Keratinocyte (primary cell): Measurements from ENCODE around the gene DSCAML1. TPM values are rescaled to one million over a fixed set of nuclear protein-coding genes. Genes with fewer than 3 reads are reported as not detected.

Experiments used
- DNase-seq: peaks from one replicate; pipeline ENCODE4 v3.0.0-alpha.2; 2011; ENCODE audit warnings: low read depth, missing footprints, low spot score
- FAIRE-seq: peaks from 2 replicates; lab custom pipeline; 2011; peaks lifted over from hg19 to GRCh38; lab: Jason Lieb, UNC
- H2AFZ ChIP-seq: 2 replicates; pipeline ENCODE4 v1.6.0; 2012; ENCODE audit warnings: low read length, control low read depth, inconsistent platforms; ENCODE audit not compliant: control insufficient read depth
- H3K27ac ChIP-seq: 2 replicates; pipeline ENCODE4 v1.5.1; 2011; ENCODE audit warnings: low read length; ENCODE audit not compliant: control insufficient read depth, insufficient read depth
- H3K27me3 ChIP-seq: 3 replicates; pipeline ENCODE4 v1.6.0; 2011; ENCODE audit warnings: low read length; ENCODE audit not compliant: control insufficient read depth, insufficient read depth; ENCODE audit errors: extremely low read depth
- H3K36me3 ChIP-seq, 2 experiments: 2 replicates in 1 of 2; 3 replicates in 1 of 2; pipeline ENCODE4 v1.5.1; 2011; ENCODE audit warnings: low read length in 2 of 2, mild to moderate bottlenecking in 1 of 2; ENCODE audit not compliant: control insufficient read depth in 2 of 2, insufficient read depth in 2 of 2; ENCODE audit errors: extremely low read depth in 1 of 2
- H3K4me1 ChIP-seq: 3 replicates; pipeline ENCODE4 v1.5.1; 2011; ENCODE audit warnings: low read length; ENCODE audit not compliant: control insufficient read depth, insufficient read depth; ENCODE audit errors: extremely low read depth
- H3K4me2 ChIP-seq: 3 replicates; pipeline ENCODE4 v1.6.0; 2011; ENCODE audit warnings: low read depth, low read length; ENCODE audit not compliant: control insufficient read depth, insufficient read depth; ENCODE audit errors: extremely low read depth
- H3K4me3 ChIP-seq, 3 experiments: fragments of 200-600 bp in 1 of 3; sonication (generic) in 1 of 3; 2 replicates in 2 of 3; 3 replicates in 1 of 3; pipeline ENCODE4 v1.5.1; 2011 to 2016; ENCODE audit warnings: low read length in 3 of 3, mild to moderate bottlenecking in 3 of 3, control low read depth in 2 of 3, inconsistent platforms in 1 of 3, low read depth in 1 of 3, mixed read lengths in 1 of 3, mixed run types in 1 of 3, moderate library complexity in 1 of 3; ENCODE audit not compliant: control insufficient read depth in 2 of 3, insufficient read depth in 2 of 3; ENCODE audit errors: extremely low read depth in 1 of 3
- H3K79me2 ChIP-seq: 2 replicates; pipeline ENCODE4 v1.6.0; 2012; ENCODE audit warnings: low read length; ENCODE audit not compliant: control insufficient read depth, insufficient read depth
- H3K9ac ChIP-seq: 3 replicates; pipeline ENCODE4 v1.6.0; 2011; ENCODE audit warnings: low read length; ENCODE audit not compliant: control insufficient read depth, insufficient read depth; ENCODE audit errors: extremely low read depth
- H3K9me1 ChIP-seq: 3 replicates; pipeline ENCODE4 v1.6.0; 2011; ENCODE audit warnings: low read length; ENCODE audit not compliant: control insufficient read depth, insufficient read depth; ENCODE audit errors: extremely low read depth
- H3K9me3 ChIP-seq: 2 replicates; pipeline ENCODE4 v1.5.1; 2012; ENCODE audit warnings: low read depth, low read length; ENCODE audit not compliant: control insufficient read depth
- H4K20me1 ChIP-seq: 3 replicates; pipeline ENCODE4 v1.6.0; 2011; ENCODE audit warnings: low read length; ENCODE audit not compliant: control insufficient read depth, insufficient read depth; ENCODE audit errors: extremely low read depth
- CTCF ChIP-seq, 3 experiments: IDR thresholded peaks in 1 of 3; conservative IDR thresholded peaks in 1 of 3; optimal IDR thresholded peaks in 1 of 3; 2 replicates in 2 of 3; 3 replicates in 1 of 3; pipeline versions ENCODE3 to v1.5.1; 2011; ENCODE audit warnings: low read length in 3 of 3, mild to moderate bottlenecking in 3 of 3, moderate library complexity in 2 of 3, control low read depth in 1 of 3, inconsistent platforms in 1 of 3; ENCODE audit not compliant: insufficient read depth in 2 of 3; ENCODE audit errors: extremely low read depth in 1 of 3
- EZH2 ChIP-seq: IDR thresholded peaks from one replicate; pipeline ENCODE4 v1.6.1; 2012; ENCODE audit warnings: inconsistent platforms, mild to moderate bottlenecking, low read length, moderate library complexity
- dilution Hi-C: fragments of 300-500 bp; cut with MboI; formaldehyde crosslinking; loops from one replicate; pipeline ENCODE4 v1.7.0; 2020; ENCODE audit warnings: low sequenced_read_pairs; ENCODE audit not compliant: extremely low pct_ligation_motif_present
- polyA plus RNA-seq, 5 experiments: library from polyadenylated mRNA; depleted of rRNA in 3 of 5; stranded (reverse) in 3 of 5; stranded (forward) in 1 of 5; unstranded in 1 of 5; fragments of >200 nt; gene quantifications; 1 replicate in 1 of 5; 2 replicates in 3 of 5; 3 replicates in 1 of 5; pipeline versions ENCODE4 v1.2.1 to v1.2.3, GENCODE V29; 2011 to 2012; ENCODE audit warnings: missing spikeins in 2 of 5, low read depth in 1 of 5, low replicate concordance in 1 of 5

The DSCAML1 gene
- polyA plus RNA-seq, 1 donor (not counting 4 experiments of a cell fraction or from before 2014, with no cell fraction given), result not detected

DNA sequence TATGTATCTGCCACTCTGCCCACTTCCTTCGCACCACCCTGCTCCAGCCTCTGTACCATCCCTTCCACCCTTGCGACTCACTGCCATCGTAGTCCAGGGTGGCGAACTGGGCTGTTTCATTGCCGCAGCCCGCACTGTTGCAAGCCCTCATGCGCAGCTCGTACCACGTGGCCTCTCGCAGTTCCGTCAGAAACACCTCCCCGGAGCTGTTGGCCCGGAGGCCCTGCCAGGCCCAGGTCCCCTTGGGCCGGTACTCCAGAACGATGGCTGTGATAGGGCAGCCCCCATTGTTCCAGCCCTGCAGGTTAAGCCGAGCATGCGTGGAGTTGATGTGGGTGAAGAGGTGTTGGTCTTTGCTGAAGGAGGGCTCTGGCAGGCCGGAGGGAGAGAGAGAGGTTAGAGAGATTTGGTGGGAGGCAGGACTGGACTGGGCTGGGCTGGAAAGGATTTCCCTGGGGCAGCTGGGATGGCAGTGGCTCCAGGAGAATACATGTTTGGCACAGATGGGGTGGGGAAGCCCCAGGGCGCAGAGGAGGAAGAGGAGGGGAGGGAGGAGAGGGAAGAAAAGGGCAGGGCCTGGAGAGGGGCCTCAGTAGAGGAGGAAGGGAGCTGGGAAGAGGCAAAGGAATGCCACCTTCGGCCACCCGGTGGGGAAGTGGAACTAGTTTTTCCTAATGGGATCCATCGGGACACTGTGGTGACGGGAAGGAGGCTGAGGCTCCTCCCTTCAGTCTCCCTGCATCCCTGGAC lies 359.8 kb downstream of the DSCAML1 start:
- no peak for TF ChIP-seq EZH2
- no peak for TF ChIP-seq CTCF (optimal IDR thresholded peaks at IDR 0.05 in 1 of 3, IDR thresholded peaks at IDR 0.05 in 1 of 3, conservative IDR thresholded peaks at IDR 0.05 in 1 of 3; ENCODE audit: extremely low read depth in 1 of 3, insufficient read depth in 2 of 3, low read length in 3 of 3)
- H3K9me1 ChIP-seq, result no peaks in the 10 kb centered on the region

DNA sequence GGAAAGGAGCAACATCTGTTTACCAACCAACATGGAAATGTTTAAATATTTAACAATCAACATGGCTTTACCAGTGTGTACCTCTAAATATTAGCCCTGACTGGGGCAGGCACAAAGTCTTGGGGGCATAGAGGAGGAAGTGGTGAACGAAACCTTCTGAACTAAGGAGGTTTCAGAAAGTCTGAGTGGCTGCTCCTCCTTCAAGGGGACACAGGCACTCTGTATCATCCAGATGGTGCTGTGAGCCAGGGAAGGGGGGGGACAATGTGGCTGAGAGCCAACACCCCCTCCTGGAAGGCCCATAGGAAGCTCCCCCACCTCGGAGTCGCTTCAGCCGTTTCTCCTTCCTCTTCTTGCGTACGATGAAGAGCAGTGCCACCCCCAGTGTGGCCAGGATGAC lies 361.7 kb downstream of the DSCAML1 start:
- no peak overlapping the region for H2AFZ ChIP-seq
- TF ChIP-seq EZH2, result no peak
- TF ChIP-seq CTCF (optimal IDR thresholded peaks at IDR 0.05 in 1 of 3, IDR thresholded peaks at IDR 0.05 in 1 of 3, conservative IDR thresholded peaks at IDR 0.05 in 1 of 3; ENCODE audit: extremely low read depth in 1 of 3, insufficient read depth in 2 of 3, low read length in 3 of 3), result no peak
- no peaks in the 10 kb centered on the region for H3K9me3 ChIP-seq
- DNase-seq, result no peak
- no peaks in the 10 kb centered on the region for H3K79me2 ChIP-seq
- no peak overlapping the region for H3K27ac ChIP-seq
- no peak overlapping the region for H3K4me2 ChIP-seq
- no peaks in the 10 kb centered on the region for H3K4me1 ChIP-seq
- H4K20me1 ChIP-seq, result no peaks in the 10 kb centered on the region
- no peak overlapping the region for H3K9ac ChIP-seq
- no peaks in the 10 kb centered on the region for H3K36me3 ChIP-seq
- no peak overlapping the region for H3K4me3 ChIP-seq
- no peak for FAIRE-seq
- no peaks in the 10 kb centered on the region for H3K9me1 ChIP-seq
- no peaks in the 10 kb centered on the region for H3K27me3 ChIP-seq
- dilution Hi-C loops, result loop anchor here (25.0 kb wide), 1 partner anchor 377 kb away; the partner anchor contains the start of gene FXYD2

More for the DNA sequence above, 359.8 kb downstream of the DSCAML1 start:
- Histone ChIP-seq H3K79me2 (no peaks in the 10 kb centered on the region), H3K36me3 (no peaks in the 10 kb centered on the region), H3K9me3 (no peaks in the 10 kb centered on the region), H2AFZ (no peak overlapping the region), H3K27me3 (peaks cover 3% of the 10 kb centered on the region), H3K4me2 (no peak overlapping the region), H3K4me3 (no peak overlapping the region), H4K20me1 (no peaks in the 10 kb centered on the region), H3K4me1 (no peaks in the 10 kb centered on the region), H3K27ac (no peak overlapping the region), H3K9ac (no peak overlapping the region)
- dilution Hi-C loops, result loop anchor here (25.0 kb wide), 1 partner anchor 375 kb away; the partner anchor contains the start of gene FXYD2
- DNase-seq (no peak), FAIRE-seq (no peak)
